ENCODE measurements around the gene INCENP. TPM values are rescaled to one million over a fixed set of nuclear protein-coding genes. Genes with fewer than 3 reads are reported as not detected.

INCENP gene
- total and polyA plus RNA-seq, 10 of the 15 experiments (the other 5 are each of a cell fraction or from before 2014, with no cell fraction given) = 1.4 to 96.8 (median 29.0) TPM

- no TSS peak for BruUV-seq (replicated peaks)
- no peaks in the 10 kb centered on the region; the same call in 1 of the 2 replicates for H4K20me1 ChIP-seq (ENCODE audit: control insufficient read depth, insufficient read depth)
- H3K4me3 ChIP-seq = no peak overlapping the region
- DNase-seq (ENCODE audit: low read depth, low spot score) (no peak), FAIRE-seq (no peak), ATAC-seq (no peak)
- no peaks in the 10 kb centered on the region for H3K4me1 ChIP-seq (ENCODE audit: control insufficient read depth, insufficient read depth, low read length)
- peaks cover 2% of the 10 kb centered on the region for H3K79me2 ChIP-seq (ENCODE audit: control insufficient read depth, insufficient read depth, low read length)
- RAD21 ChIA-PET (ENCODE audit: unreplicated experiment) = no interaction called here
- H3K36me3 ChIP-seq (ENCODE audit: control insufficient read depth in 2 of 2, insufficient read depth in 2 of 2, low read length in 1 of 2) = peaks cover 46 to 70% of the 10 kb centered on the region in 2 experiments
- no peak overlapping the region for H2AFZ ChIP-seq (ENCODE audit: control insufficient read depth, low read depth, low read length)
- no peak overlapping the region for H3K9ac ChIP-seq (ENCODE audit: control insufficient read depth, insufficient read depth, low read length)
- no peaks in the 10 kb centered on the region for H3K27me3 ChIP-seq (replicated peaks in 1 of 2; ENCODE audit: control insufficient read depth in 2 of 2, insufficient read depth in 2 of 2, low read length in 1 of 2)
- 87% methylated on average over 22 of the region's 22 CpGs for WGBS (ENCODE audit: insufficient coverage, insufficient replicate concordance, low lambda C conversion rate, missing lambda C conversion rate)
- SMC1A ChIA-PET (ENCODE audit: uncharacterized antibody, unreplicated experiment) = no interaction called here
- H3K27ac ChIP-seq (ENCODE audit: control insufficient read depth, insufficient read depth) = no peak overlapping the region
- CTCF ChIA-PET = no interaction called here
- TF ChIP-seq FOS (IDR thresholded peaks at IDR 0.05; ENCODE audit: borderline replicate concordance, extremely low read depth, insufficient read length) = no peak
- TF ChIP-seq FOXM1 (IDR thresholded peaks at IDR 0.05; ENCODE audit: low read depth, low read length) = no peak
- no peak for TF ChIP-seq NFXL1 (IDR thresholded peaks at IDR 0.05; ENCODE audit: borderline replicate concordance)
- no peak for TF ChIP-seq POLR2AphosphoS2 (IDR thresholded peaks at IDR 0.05; ENCODE audit: low read depth, low read length)
- TF ChIP-seq NR2C2 (IDR thresholded peaks at IDR 0.05; ENCODE audit: borderline replicate concordance, control insufficient read depth, insufficient read length, low read depth) = no peak
- TF ChIP-seq SUZ12 (IDR thresholded peaks at IDR 0.05; ENCODE audit: unreplicated experiment) = no peak
- TF ChIP-seq, protein P1, sequence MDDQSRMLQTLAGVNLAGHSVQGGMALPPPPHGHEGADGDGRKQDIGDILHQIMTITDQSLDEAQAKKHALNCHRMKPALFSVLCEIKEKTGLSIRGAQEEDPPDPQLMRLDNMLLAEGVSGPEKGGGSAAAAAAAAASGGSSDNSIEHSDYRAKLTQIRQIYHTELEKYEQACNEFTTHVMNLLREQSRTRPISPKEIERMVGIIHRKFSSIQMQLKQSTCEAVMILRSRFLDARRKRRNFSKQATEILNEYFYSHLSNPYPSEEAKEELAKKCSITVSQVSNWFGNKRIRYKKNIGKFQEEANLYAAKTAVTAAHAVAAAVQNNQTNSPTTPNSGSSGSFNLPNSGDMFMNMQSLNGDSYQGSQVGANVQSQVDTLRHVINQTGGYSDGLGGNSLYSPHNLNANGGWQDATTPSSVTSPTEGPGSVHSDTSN (IDR thresholded peaks at IDR 0.05; ENCODE audit: insufficient replicate concordance, low read depth, low read length) = no peak
- no peak for TF ChIP-seq STAT1 (conservative IDR thresholded peaks at IDR 0.05)
- no peak for TF ChIP-seq STAT3 (IDR thresholded peaks at IDR 0.05; ENCODE audit: low read depth, low read length)
- intact Hi-C loops (cut with micrococcal nuclease; ENCODE audit: unreplicated experiment) = no loop called here
- no peak overlapping the region for H3K4me2 ChIP-seq (ENCODE audit: control insufficient read depth, insufficient read depth)
- in situ Hi-C loops (cut with MboI) = no loop called here
- H3K9me3 ChIP-seq (replicated peaks; ENCODE audit: control insufficient read depth, insufficient read depth, low read length) = no peaks in the 10 kb centered on the region
- POLR2A ChIA-PET = interaction anchor here (0.6 kb wide), 2 partner anchors 12 to 15 kb away, joined by 3 to 4 read pairs; no protein-coding TSS in a partner anchor
These were observed 17.6 kb downstream of the INCENP start for GRCh38 chr11:62141111-62142042.
